GM18499 (cell line): ENCODE measurements around the gene HS3ST3B1.
A peak's percentile ranks its signal among the peaks of the same experiment; 100 is the strongest.

Source experiments
- ATAC-seq: cut with Tn5 transposase; IDR thresholded peaks from one replicate; pipeline ENCODE4 v1.9.1; 2021; ENCODE audit warnings: moderate number of reproducible peaks; ENCODE audit not compliant: insufficient read depth, unreplicated experiment

HS3ST3B1 gene

GRCh38 chr17:14320098-14320497, 19.2 kb downstream of the HS3ST3B1 start:
- ATAC-seq: no peak

DNA sequence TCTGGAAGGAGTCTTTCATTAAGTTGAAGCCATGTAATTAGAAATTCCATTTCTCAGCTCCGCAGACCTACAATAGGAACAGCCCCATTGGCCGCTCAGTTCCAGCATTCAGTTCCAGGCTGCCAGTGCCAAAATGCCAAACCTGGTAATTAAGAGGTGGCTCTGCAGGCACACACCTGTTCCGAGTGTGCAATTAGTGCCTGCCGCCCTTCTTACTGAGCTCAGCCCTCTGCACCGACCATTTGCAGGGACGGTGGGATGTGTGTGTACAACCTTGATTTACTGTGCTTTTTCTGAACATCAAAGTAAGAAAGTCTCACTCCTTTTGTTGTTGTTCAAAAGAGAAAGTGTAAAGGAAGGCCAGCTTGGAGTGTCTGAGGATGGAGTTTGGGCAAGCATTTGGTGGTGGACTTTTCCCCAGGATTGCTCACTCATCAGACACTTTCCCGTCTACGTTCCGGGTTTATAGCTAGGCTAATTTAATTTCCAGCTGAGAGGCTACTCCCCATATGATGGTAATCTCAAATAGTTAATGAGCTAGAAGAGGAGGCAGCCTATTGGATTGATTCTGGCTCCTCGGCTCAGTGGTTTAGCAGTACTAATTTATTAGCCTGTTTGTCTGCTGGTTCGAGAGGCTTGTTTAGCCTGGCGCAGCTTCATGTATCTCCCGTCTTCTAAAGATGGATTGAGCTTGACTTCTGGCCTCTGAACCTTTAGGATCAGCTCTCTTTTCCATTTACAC, 20.0 kb downstream of the HS3ST3B1 start:
- no peak for ATAC-seq

DNA sequence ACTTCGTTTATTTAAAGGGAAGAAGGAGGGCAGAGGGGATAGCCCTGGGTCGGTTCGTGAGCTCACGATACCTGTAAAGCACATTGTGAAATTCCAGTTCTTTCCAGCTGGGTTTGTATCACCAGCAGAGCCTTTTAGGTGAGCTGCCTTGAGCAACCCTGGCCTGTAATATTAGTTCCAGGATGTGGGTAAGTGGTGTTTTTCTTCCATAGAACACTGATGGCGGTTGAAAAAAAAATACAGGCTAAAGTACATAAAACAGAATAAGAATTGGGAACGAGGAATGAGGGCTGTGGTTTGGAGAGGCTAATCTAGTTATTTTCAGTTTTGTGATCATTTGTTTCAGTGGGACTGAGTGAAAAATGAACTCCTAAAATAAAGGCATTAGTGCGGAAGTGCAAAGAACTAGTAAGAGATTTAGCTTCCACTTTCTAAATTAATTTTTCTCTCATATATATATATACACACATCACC, 20.6 kb downstream of the HS3ST3B1 start:
- no peak for ATAC-seq

DNA sequence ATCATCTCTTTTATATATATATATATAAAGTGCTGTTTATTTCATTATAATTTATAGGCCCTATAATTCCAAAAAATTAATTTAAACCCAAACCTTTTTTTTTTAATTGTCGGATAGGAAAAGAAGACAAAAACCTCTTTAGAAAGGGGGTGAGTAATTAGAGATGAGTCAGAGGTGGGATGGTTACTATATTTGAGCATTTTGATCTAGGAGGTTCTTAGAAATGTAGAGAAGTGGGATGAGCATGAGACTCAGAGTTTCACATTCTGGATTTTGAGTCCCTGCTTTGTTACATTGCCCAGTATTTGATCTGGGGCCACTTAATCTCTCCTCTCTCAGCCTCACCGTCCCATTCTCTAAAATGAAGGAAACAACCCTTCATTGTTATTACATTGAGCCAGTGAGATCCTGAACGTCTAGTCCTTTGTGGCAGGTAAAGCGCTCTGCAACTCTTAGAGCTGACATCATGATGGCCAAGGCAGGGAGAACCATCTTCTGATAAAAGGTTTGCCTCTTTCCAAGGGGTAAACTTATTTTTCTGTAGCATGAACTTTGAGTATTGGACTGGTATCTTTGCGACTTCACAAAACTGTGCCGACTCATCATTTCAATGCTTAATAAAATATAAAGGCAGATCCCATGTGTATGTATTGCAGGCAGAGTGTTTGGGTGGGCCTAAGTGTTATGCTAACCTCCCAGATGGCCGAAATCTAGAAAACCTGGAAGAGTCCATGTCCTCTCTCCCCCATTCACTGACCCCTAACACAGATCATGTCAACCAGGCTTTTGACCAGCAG, 21.3 kb downstream of the HS3ST3B1 start:
- ATAC-seq: no peak

DNA sequence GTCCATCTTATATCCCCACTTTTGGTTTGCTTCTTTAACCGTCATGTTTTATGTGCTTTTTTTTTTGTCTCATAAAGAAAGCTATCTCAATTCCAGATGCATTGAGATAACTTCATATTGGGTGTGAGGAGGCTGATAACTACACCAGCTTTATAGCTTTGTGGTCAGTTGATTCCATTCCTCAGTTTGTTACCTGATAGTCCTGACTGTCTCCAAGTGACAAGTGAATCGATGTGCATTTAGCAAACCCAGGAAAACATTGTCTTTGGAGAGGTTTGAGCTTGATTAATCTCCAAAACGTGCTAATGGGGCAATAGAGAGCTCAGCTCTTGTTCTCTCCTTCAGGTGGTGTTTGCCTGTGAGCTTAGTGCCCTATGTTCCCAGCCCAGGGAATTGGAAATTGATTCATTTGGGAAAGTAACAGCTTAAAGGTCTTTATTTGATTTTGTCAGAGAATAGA, 22.7 kb downstream of the HS3ST3B1 start:
- ATAC-seq: no peak

DNA sequence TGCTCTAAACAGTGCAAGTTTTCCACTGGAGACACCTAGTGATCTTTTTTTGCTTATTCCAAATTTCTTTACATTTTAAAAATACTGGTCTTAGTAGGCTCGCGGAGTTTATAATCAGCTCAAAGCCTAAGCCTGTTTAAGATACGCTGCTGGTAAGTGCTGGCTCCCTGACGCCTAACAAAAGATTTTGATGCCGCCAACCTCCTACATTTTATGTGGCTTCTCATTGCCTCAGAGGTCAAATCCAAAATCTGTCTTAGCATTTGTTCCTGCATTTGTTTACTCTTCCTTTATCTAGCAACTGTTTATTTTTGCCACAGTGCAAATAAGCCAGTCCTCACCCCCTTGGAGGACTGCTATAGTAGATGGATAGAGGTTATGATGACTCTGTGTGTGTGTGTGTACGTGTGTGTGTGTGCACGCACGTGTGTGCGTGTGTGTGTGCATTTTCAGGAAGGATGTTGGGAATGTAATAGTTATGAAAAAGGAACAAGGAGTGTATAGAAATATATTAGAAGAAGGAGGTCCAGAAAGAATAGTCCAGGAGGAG, 24.8 kb downstream of the HS3ST3B1 start:
- no peak for ATAC-seq

- ATAC-seq: no peak
These were observed 29.1 kb downstream of the HS3ST3B1 start for GRCh38 chr17:14329900-14330491.

GRCh38 chr17:14330492-14330962, 29.6 kb downstream of the HS3ST3B1 start:
- ATAC-seq: no peak

- ATAC-seq: no peak
These were observed 30.5 kb downstream of the HS3ST3B1 start for GRCh38 chr17:14331225-14331981.

DNA sequence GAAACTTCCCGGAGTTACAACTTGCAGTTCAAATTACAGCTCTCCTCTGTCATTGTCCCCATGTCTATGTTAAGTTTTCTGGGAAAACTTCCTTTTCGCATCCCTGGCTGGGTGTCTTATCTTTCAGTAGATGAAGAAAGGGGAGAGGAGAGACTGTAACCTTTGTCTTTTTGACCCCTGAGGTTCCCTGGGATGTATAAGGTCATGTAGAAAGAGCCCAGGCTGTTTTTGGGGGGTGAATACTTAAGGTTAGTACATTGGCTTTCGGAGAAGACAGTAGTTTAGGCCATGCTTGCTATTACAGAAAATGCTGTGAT, 31.1 kb downstream of the HS3ST3B1 start:
- ATAC-seq: no peak

- no peak for ATAC-seq
These were observed 31.4 kb downstream of the HS3ST3B1 start for GRCh38 chr17:14332331-14332730.

GRCh38 chr17:14333506-14333905, 32.6 kb downstream of the HS3ST3B1 start:
- no peak for ATAC-seq

DNA sequence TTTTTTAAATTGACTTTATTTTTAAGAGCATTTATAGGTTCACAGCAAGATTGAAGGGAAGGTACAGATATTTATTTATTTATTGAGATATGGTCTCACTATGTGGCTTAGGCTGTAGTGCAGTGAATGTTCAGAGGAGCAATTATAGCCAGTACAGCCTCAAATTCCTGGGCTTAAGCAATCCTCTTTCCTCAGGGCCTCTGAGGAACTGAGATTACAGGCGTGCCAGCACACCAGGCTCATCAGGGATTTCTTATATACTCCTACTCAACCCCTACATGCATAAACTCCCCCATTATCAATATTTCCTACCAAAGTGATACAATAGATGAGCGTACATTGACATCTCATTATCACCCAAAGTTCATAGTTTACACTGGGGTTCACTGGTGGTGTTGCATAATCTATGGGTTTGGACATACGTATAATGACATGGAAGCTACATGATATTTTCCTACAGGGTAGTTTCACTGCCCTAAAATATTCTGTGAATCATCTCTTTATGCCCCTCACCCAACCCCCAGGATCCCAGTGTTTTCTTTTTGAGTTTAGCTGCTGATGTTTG, 33.5 kb downstream of the HS3ST3B1 start:
- no peak for ATAC-seq

- ATAC-seq: no peak
These were observed 34.0 kb downstream of the HS3ST3B1 start for GRCh38 chr17:14334919-14335318.

DNA sequence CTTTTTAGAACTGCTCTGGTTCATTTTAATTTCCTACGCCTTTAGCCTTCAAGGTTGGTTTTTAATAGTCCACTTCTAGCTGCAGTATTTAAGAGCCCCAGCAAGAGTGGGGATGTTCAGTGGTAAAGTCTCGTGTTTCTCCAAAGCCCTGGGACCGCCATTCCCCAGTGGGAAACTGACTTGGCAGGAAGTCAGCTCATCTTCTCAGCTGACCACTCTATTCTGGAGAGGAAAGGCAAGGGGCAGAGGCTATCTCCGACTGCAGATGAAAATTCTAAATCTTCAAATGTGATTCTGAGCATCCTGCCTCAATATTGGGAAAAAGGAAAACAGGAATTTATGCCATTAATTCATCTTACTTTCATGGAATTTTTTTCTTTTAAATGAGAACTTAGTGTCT, 35.5 kb downstream of the HS3ST3B1 start:
- no peak for ATAC-seq

DNA sequence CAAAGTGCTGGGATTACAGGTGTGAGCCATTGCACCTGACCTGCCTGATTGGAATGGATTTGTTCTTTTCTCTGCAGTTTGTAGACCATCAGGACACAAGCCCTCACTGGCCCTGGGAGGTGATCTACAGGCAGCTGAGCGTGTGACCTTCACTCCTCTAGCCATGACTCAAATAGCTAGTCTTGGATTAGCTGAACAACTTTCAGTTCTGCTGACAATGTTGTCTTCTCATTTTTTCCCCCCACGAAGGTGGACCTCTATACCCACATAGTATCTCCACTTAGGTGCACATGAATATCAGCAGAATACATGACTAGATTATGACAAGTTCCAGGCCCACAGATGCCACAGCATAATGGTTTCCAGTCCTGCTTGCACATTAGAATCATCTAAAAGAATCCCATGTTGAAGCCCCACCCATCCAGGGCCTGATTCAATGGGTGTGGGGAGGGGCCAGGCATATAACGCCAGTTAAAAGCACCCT, 36.8 kb downstream of the HS3ST3B1 start:
- ATAC-seq: peak; percentile 83

DNA sequence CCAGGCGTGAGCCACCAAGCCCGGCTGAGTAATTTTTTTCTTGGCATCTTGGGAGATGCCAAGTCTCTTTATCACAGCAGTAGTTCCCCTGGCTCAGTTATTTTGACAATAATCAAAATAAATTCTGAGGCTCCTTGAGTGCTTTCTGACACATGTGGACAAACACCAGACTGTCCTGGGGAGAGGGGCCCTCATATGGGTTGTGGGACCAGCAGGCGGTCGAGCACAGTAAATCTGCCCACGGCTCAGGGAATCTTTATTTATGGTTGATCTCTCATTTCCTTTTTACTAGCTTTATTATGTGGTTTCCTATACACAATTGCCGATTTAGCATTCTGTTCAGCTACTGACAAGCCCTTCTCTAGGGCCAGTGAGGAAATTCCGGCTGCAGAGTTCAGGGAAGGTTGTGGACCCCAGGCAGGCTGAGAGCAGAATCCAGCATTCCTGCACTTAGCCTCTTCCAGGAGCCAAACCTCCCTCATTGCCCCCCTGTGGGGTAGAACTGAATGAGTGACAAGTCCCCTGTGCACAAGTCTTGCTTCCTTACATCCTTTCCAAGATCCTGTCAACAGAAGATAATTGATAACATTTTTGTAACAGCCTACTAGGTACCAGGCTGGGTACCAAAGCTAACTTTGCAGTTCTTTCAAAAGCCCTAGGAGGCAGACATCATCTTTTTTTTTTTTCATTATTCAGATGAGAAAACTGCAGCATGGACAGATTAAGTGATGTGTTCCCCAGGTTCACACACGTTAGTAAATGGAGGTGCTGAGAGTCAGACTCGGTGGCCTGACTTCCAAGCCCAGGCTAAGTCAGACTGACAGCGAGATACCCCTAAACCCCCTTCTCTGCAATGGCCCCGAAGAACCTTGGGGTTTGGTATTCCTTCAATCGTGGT, 40.2 kb downstream of the HS3ST3B1 start:
- ATAC-seq: no peak

- no peak for ATAC-seq
These were observed 41.0 kb downstream of the HS3ST3B1 start for GRCh38 chr17:14341866-14342265.

DNA sequence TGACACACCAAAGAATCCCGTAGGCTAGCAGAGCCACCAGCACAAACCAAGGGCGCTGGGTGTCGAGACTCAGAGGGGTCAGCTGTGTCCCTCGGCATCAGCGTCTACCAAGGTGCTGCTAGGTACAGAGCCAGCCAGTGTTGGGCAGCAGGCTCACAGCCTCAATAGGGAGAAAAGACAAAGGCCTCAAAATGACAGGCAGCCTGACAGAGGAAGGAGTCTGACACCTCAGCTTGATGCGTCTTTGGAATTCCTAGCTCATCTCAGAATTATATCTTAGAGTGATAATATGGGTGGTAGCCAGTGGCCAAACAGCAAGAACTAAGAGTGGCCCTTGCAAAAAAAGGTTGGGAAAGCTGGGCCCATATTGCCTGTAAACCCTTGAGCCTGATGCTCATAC, 45.9 kb downstream of the HS3ST3B1 start:
- ATAC-seq: no peak
